OCI-LY3 (cell line): Measurements from ENCODE around the gene ELK1.

ENCODE experiments used
- EZH2phosphoT487 ChIP-seq: fragments of 200-600 bp; shearing (Covaris generic); IDR thresholded peaks from 2 replicates; pipeline ENCODE4 v1.6.1; 2018; ENCODE audit warnings: antibody characterized with exemption, mixed run types, low read depth
- TF ChIP-seq, protein P1 (sequence below): fragments of 200-600, 300-600 bp; sonication (generic); IDR thresholded peaks from 2 replicates; pipeline ENCODE4 v1.5.1; 2014; ENCODE audit warnings: antibody characterized with exemption, low read length, low read depth

DNA sequence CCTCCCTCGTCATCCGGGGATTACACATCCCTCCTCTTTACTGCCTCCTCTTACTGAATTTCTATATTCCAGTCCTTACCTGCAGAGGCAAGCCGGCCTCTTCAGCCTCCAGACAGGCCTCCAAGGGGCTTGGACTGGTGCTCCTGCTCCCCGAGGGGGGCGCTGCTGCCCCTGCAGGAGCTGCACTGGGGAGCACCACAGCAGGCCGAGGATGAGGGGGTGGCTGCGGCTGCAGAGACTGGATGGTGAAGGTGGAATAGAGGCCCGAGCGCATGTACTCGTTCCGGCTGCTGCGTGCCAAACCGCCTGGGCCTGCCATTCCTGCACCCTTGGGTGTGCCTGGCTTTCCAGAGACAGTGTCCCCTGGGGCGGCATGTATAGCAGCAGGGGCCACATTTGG is 11.5 kb downstream of the ELK1 start:
- TF ChIP-seq, protein P1, sequence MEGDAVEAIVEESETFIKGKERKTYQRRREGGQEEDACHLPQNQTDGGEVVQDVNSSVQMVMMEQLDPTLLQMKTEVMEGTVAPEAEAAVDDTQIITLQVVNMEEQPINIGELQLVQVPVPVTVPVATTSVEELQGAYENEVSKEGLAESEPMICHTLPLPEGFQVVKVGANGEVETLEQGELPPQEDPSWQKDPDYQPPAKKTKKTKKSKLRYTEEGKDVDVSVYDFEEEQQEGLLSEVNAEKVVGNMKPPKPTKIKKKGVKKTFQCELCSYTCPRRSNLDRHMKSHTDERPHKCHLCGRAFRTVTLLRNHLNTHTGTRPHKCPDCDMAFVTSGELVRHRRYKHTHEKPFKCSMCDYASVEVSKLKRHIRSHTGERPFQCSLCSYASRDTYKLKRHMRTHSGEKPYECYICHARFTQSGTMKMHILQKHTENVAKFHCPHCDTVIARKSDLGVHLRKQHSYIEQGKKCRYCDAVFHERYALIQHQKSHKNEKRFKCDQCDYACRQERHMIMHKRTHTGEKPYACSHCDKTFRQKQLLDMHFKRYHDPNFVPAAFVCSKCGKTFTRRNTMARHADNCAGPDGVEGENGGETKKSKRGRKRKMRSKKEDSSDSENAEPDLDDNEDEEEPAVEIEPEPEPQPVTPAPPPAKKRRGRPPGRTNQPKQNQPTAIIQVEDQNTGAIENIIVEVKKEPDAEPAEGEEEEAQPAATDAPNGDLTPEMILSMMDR: no peak
- no peak for TF ChIP-seq EZH2phosphoT487
